Neural cell (in vitro differentiated cells): ENCODE results near the gene GPR180. TPM values are rescaled to one million over a fixed set of nuclear protein-coding genes. Genes with fewer than 3 reads are reported as not detected.

ENCODE experiments used
- H2AFZ ChIP-seq: fragments of 200-600, 300-800 bp; sonication (generic), shearing (Covaris generic); 2 replicates; pipeline ENCODE4 v1.6.0; 2014; ENCODE audit warnings: low read depth, mild to moderate bottlenecking, antibody characterized with exemption, low read length, moderate library complexity
- H3F3A ChIP-seq: fragments of 200-600 bp; shearing (Covaris generic); 2 replicates; pipeline ENCODE4 v1.6.1; 2016; ENCODE audit warnings: mild to moderate bottlenecking, moderate library complexity, mixed read lengths, antibody characterized with exemption, low read length; ENCODE audit not compliant: insufficient read depth, poor library complexity, severe bottlenecking
- H3K27ac ChIP-seq: fragments of 200-600, 300-800 bp; sonication (generic), shearing (Covaris generic); 2 replicates; pipeline ENCODE4 v1.5.1; 2014; ENCODE audit warnings: mild to moderate bottlenecking, low read length, moderate library complexity
- H3K27me3 ChIP-seq: fragments of 300-800, 200-600 bp; sonication (generic), shearing (Covaris generic); 2 replicates; pipeline ENCODE4 v1.6.0; 2014; ENCODE audit warnings: mild to moderate bottlenecking, low read depth, low read length, moderate library complexity; ENCODE audit not compliant: insufficient read depth
- H3K36me3 ChIP-seq: fragments of 300-800, 200-600 bp; sonication (generic), shearing (Covaris generic); 2 replicates; pipeline ENCODE4 v1.5.1; 2014; ENCODE audit warnings: mild to moderate bottlenecking, antibody characterized with exemption, low read length, moderate library complexity; ENCODE audit not compliant: insufficient read depth
- H3K4me2 ChIP-seq: fragments of 300-800, 200-600 bp; sonication (generic), shearing (Covaris generic); 2 replicates; pipeline ENCODE4 v1.6.0; 2014; ENCODE audit warnings: mild to moderate bottlenecking, low read length
- H3K4me3 ChIP-seq: fragments of 300-800, 200-600 bp; sonication (generic), shearing (Covaris generic); 2 replicates; pipeline ENCODE4 v1.5.1; 2014; ENCODE audit warnings: mild to moderate bottlenecking, low read length, moderate library complexity
- H3K79me2 ChIP-seq: fragments of 200-600 bp; shearing (Covaris generic); replicated peaks from 2 replicates; pipeline ENCODE4 v1.6.0; 2014; ENCODE audit warnings: mild to moderate bottlenecking, low read length, moderate library complexity; ENCODE audit not compliant: insufficient read depth
- H3K9ac ChIP-seq: fragments of 300-800, 200-600 bp; sonication (generic), shearing (Covaris generic); 2 replicates; pipeline ENCODE4 v1.6.1; 2016; ENCODE audit warnings: mild to moderate bottlenecking, low read length, mixed read lengths
- H3K9me2 ChIP-seq: fragments of 200-600 bp; shearing (Covaris generic); 2 replicates; pipeline ENCODE4 v1.6.1; 2016; ENCODE audit warnings: mild to moderate bottlenecking, low read length, mixed read lengths; ENCODE audit not compliant: insufficient read depth
- H3K9me3 ChIP-seq: fragments of 200-600, 300-800 bp; sonication (generic), shearing (Covaris generic); 2 replicates; pipeline ENCODE4 v1.6.1; 2016; ENCODE audit warnings: mild to moderate bottlenecking, mixed run types, low read length, moderate library complexity, mixed read lengths
- H4K20me1 ChIP-seq: fragments of 200-600 bp; shearing (Covaris generic); 2 replicates; pipeline ENCODE4 v1.6.1; 2016; ENCODE audit warnings: mild to moderate bottlenecking, mixed run types; ENCODE audit not compliant: insufficient read depth
- EP300 ChIP-seq: fragments of 450-650 bp; conservative IDR thresholded peaks from 2 replicates; pipeline ENCODE4 v1.6.1; 2014; ENCODE audit warnings: antibody characterized with exemption, mild to moderate bottlenecking, moderate library complexity; ENCODE audit not compliant: poor library complexity, severe bottlenecking
- EZH2 ChIP-seq: fragments of 200-600, 300-800 bp; shearing (Covaris generic), sonication (generic); IDR thresholded peaks from 2 replicates; pipeline ENCODE4 v1.6.1; 2014; ENCODE audit warnings: antibody characterized with exemption, low read length, borderline replicate concordance, mild to moderate bottlenecking; ENCODE audit not compliant: insufficient read depth, poor library complexity, severe bottlenecking
- MXI1 ChIP-seq: fragments of 450-650 bp; conservative IDR thresholded peaks from 2 replicates; pipeline ENCODE4 v1.6.1; 2014; ENCODE audit warnings: antibody characterized with exemption, mild to moderate bottlenecking; ENCODE audit not compliant: poor library complexity, severe bottlenecking
- POLR2AphosphoS5 ChIP-seq: IDR thresholded peaks from 2 replicates; pipeline ENCODE4 v1.6.1; 2012
- RAD21 ChIP-seq: fragments of 450-650 bp; conservative IDR thresholded peaks from 2 replicates; pipeline ENCODE4 v1.6.1; 2014; ENCODE audit warnings: antibody characterized with exemption, mild to moderate bottlenecking, moderate library complexity
- REST ChIP-seq: IDR thresholded peaks from 2 replicates; pipeline ENCODE4 v1.6.1; 2012; ENCODE audit warnings: borderline replicate concordance
- SMC3 ChIP-seq: fragments of 450-650 bp; conservative IDR thresholded peaks from 2 replicates; pipeline ENCODE4 v1.6.1; 2014; ENCODE audit warnings: antibody characterized with exemption, mild to moderate bottlenecking, moderate library complexity; ENCODE audit not compliant: poor library complexity
- TAF1 ChIP-seq: IDR thresholded peaks from 2 replicates; pipeline ENCODE4 v1.6.1; 2012; ENCODE audit warnings: low read depth
- polyA plus RNA-seq: library from polyadenylated mRNA; depleted of rRNA; stranded (reverse); fragments of >200 nt; gene quantifications from 2 replicates; pipeline ENCODE4 v1.2.3, GENCODE V29; 2014
- TF ChIP-seq, protein P1 (sequence below): fragments of 450-650 bp; IDR thresholded peaks from 2 replicates; pipeline ENCODE4 v1.5.1; 2014; ENCODE audit warnings: antibody characterized with exemption, mild to moderate bottlenecking, moderate library complexity; ENCODE audit not compliant: poor library complexity, severe bottlenecking

GPR180 gene
- polyA plus RNA-seq, 1 donor from 2014 or later: 5.7 TPM

- no peaks in the 10 kb centered on the region for H3K36me3 ChIP-seq
- no peaks in the 10 kb centered on the region for H3F3A ChIP-seq
- no peak overlapping the region for H3K9ac ChIP-seq
- H4K20me1 ChIP-seq: no peaks in the 10 kb centered on the region
- H3K9me2 ChIP-seq: no peaks in the 10 kb centered on the region
- no peak overlapping the region for H3K27ac ChIP-seq
- no peak for TF ChIP-seq REST
- no peak for TF ChIP-seq SMC3
- no peak for TF ChIP-seq MXI1
- TF ChIP-seq TAF1: no peak
- no peak for TF ChIP-seq RAD21
- TF ChIP-seq, protein P1, sequence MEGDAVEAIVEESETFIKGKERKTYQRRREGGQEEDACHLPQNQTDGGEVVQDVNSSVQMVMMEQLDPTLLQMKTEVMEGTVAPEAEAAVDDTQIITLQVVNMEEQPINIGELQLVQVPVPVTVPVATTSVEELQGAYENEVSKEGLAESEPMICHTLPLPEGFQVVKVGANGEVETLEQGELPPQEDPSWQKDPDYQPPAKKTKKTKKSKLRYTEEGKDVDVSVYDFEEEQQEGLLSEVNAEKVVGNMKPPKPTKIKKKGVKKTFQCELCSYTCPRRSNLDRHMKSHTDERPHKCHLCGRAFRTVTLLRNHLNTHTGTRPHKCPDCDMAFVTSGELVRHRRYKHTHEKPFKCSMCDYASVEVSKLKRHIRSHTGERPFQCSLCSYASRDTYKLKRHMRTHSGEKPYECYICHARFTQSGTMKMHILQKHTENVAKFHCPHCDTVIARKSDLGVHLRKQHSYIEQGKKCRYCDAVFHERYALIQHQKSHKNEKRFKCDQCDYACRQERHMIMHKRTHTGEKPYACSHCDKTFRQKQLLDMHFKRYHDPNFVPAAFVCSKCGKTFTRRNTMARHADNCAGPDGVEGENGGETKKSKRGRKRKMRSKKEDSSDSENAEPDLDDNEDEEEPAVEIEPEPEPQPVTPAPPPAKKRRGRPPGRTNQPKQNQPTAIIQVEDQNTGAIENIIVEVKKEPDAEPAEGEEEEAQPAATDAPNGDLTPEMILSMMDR: no peak
- no peak for TF ChIP-seq POLR2AphosphoS5
- TF ChIP-seq EP300: no peak
- no peak for TF ChIP-seq EZH2
- H3K9me3 ChIP-seq: no peaks in the 10 kb centered on the region
- no peaks in the 10 kb centered on the region for H3K27me3 ChIP-seq
- H3K79me2 ChIP-seq: no peaks in the 10 kb centered on the region
- no peak overlapping the region for H3K4me2 ChIP-seq
- no peak overlapping the region for H3K4me3 ChIP-seq
- H2AFZ ChIP-seq: no peak overlapping the region
These were observed 80.6 kb downstream of the GPR180 start for GRCh38 chr13:94682229-94682628.

DNA sequence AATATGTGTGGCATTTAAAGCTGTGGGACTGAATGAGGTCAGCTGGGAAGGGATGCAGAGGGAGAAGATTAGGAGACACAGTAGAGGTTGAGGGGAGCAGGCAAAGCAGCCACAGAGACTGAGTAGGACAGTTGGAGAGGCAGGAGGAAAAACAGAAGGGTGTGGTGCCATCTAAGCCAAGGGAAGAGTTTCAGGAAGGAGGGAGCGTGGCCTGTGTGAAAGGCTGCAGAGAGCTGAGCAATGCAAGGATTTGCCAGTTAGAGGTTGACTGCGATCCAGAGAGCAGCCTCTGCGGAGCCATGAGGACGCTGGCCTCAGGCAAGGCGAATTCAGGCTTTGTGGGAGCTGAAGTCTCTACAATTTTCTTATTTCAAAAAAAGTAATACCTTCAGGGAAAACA, 81.8 kb downstream of the GPR180 start:
- H3F3A ChIP-seq: no peaks in the 10 kb centered on the region
- no peak for TF ChIP-seq TAF1
- TF ChIP-seq EP300: no peak
- TF ChIP-seq, protein P1: no peak
- no peak for TF ChIP-seq SMC3
- TF ChIP-seq RAD21: no peak
- no peak for TF ChIP-seq MXI1
- no peak for TF ChIP-seq POLR2AphosphoS5
- no peak for TF ChIP-seq REST
- no peak for TF ChIP-seq EZH2

More for the DNA sequence above, 81.8 kb downstream of the GPR180 start:
- H3K9ac ChIP-seq: no peak overlapping the region
- H3K9me3 ChIP-seq: no peaks in the 10 kb centered on the region
- no peaks in the 10 kb centered on the region for H3K9me2 ChIP-seq
- H4K20me1 ChIP-seq: no peaks in the 10 kb centered on the region
- H3K36me3 ChIP-seq: no peaks in the 10 kb centered on the region
- H3K4me3 ChIP-seq: no peak overlapping the region
- H3K27me3 ChIP-seq: no peaks in the 10 kb centered on the region
- no peak overlapping the region for H3K4me2 ChIP-seq
- no peak overlapping the region for H2AFZ ChIP-seq
- no peaks in the 10 kb centered on the region for H3K79me2 ChIP-seq
- no peak overlapping the region for H3K27ac ChIP-seq
